ENCODE measurements around the gene PCSK2. TPM values are rescaled to one million over a fixed set of nuclear protein-coding genes. Genes with fewer than 3 reads are reported as not detected.

The PCSK2 gene
- polyA plus RNA-seq, 1 donor from 2014 or later: 27.9 TPM

GRCh38 chr20:17480696-17481095 is 253.9 kb downstream of the PCSK2 start:
- Histone ChIP-seq H3F3A (ENCODE audit: insufficient read depth, low read length, poor library complexity, severe bottlenecking) (no peaks in the 10 kb centered on the region), H3K9ac (ENCODE audit: low read length) (no peak overlapping the region), H3K9me3 (ENCODE audit: low read length) (no peaks in the 10 kb centered on the region), H3K79me2 (replicated peaks; ENCODE audit: insufficient read depth, low read length) (no peaks in the 10 kb centered on the region), H3K4me3 (ENCODE audit: low read length) (no peak overlapping the region), H3K9me2 (ENCODE audit: insufficient read depth, low read length) (no peaks in the 10 kb centered on the region), H3K27me3 (ENCODE audit: insufficient read depth, low read depth, low read length) (no peaks in the 10 kb centered on the region), H3K4me2 (ENCODE audit: low read length) (no peak overlapping the region), H3K27ac (ENCODE audit: low read length) (no peak overlapping the region), H2AFZ (ENCODE audit: low read depth, low read length) (no peak overlapping the region), H4K20me1 (ENCODE audit: insufficient read depth) (no peaks in the 10 kb centered on the region), H3K36me3 (ENCODE audit: insufficient read depth, low read length) (no peaks in the 10 kb centered on the region)
- no peak for TF ChIP-seq SMC3 (conservative IDR thresholded peaks at IDR 0.05; ENCODE audit: poor library complexity)
- TF ChIP-seq EP300 (conservative IDR thresholded peaks at IDR 0.05; ENCODE audit: poor library complexity, severe bottlenecking): no peak
- TF ChIP-seq, protein P1, sequence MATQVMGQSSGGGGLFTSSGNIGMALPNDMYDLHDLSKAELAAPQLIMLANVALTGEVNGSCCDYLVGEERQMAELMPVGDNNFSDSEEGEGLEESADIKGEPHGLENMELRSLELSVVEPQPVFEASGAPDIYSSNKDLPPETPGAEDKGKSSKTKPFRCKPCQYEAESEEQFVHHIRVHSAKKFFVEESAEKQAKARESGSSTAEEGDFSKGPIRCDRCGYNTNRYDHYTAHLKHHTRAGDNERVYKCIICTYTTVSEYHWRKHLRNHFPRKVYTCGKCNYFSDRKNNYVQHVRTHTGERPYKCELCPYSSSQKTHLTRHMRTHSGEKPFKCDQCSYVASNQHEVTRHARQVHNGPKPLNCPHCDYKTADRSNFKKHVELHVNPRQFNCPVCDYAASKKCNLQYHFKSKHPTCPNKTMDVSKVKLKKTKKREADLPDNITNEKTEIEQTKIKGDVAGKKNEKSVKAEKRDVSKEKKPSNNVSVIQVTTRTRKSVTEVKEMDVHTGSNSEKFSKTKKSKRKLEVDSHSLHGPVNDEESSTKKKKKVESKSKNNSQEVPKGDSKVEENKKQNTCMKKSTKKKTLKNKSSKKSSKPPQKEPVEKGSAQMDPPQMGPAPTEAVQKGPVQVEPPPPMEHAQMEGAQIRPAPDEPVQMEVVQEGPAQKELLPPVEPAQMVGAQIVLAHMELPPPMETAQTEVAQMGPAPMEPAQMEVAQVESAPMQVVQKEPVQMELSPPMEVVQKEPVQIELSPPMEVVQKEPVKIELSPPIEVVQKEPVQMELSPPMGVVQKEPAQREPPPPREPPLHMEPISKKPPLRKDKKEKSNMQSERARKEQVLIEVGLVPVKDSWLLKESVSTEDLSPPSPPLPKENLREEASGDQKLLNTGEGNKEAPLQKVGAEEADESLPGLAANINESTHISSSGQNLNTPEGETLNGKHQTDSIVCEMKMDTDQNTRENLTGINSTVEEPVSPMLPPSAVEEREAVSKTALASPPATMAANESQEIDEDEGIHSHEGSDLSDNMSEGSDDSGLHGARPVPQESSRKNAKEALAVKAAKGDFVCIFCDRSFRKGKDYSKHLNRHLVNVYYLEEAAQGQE (IDR thresholded peaks at IDR 0.05; ENCODE audit: borderline replicate concordance): no peak
- no peak for TF ChIP-seq POLR2AphosphoS5 (IDR thresholded peaks at IDR 0.05)
- no peak for TF ChIP-seq MXI1 (conservative IDR thresholded peaks at IDR 0.05; ENCODE audit: poor library complexity, severe bottlenecking)
- TF ChIP-seq RAD21 (conservative IDR thresholded peaks at IDR 0.05): no peak
- TF ChIP-seq TAF1 (IDR thresholded peaks at IDR 0.05; ENCODE audit: low read depth): no peak
- no peak for TF ChIP-seq EZH2 (IDR thresholded peaks at IDR 0.05; ENCODE audit: borderline replicate concordance, insufficient read depth, low read length, poor library complexity, severe bottlenecking)
- TF ChIP-seq, protein P2, sequence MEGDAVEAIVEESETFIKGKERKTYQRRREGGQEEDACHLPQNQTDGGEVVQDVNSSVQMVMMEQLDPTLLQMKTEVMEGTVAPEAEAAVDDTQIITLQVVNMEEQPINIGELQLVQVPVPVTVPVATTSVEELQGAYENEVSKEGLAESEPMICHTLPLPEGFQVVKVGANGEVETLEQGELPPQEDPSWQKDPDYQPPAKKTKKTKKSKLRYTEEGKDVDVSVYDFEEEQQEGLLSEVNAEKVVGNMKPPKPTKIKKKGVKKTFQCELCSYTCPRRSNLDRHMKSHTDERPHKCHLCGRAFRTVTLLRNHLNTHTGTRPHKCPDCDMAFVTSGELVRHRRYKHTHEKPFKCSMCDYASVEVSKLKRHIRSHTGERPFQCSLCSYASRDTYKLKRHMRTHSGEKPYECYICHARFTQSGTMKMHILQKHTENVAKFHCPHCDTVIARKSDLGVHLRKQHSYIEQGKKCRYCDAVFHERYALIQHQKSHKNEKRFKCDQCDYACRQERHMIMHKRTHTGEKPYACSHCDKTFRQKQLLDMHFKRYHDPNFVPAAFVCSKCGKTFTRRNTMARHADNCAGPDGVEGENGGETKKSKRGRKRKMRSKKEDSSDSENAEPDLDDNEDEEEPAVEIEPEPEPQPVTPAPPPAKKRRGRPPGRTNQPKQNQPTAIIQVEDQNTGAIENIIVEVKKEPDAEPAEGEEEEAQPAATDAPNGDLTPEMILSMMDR (IDR thresholded peaks at IDR 0.05; ENCODE audit: poor library complexity, severe bottlenecking): no peak

DNA sequence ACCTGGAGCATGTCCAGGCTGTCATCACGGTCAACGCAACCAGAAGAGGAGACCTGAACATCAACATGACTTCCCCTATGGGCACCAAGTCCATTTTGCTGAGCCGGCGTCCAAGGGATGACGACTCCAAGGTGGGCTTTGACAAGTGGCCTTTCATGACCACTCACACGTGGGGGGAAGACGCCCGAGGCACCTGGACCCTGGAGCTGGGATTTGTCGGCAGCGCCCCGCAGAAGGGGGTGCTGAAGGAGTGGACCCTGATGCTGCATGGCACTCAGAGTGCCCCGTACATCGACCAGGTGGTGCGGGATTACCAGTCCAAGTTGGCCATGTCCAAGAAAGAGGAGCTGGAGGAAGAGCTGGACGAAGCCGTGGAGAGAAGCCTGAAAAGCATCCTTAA is 254.8 kb downstream of the PCSK2 start:
- Histone ChIP-seq H3K9ac (ENCODE audit: low read length) (no peak overlapping the region), H3K4me2 (ENCODE audit: low read length) (no peak overlapping the region), H3K9me3 (ENCODE audit: low read length) (no peaks in the 10 kb centered on the region), H3F3A (ENCODE audit: insufficient read depth, low read length, poor library complexity, severe bottlenecking) (no peaks in the 10 kb centered on the region), H3K79me2 (replicated peaks; ENCODE audit: insufficient read depth, low read length) (no peaks in the 10 kb centered on the region), H4K20me1 (ENCODE audit: insufficient read depth) (no peaks in the 10 kb centered on the region), H3K4me3 (ENCODE audit: low read length) (no peak overlapping the region), H2AFZ (ENCODE audit: low read depth, low read length) (no peak overlapping the region), H3K9me2 (ENCODE audit: insufficient read depth, low read length) (no peaks in the 10 kb centered on the region), H3K27ac (ENCODE audit: low read length) (no peak overlapping the region), H3K36me3 (ENCODE audit: insufficient read depth, low read length) (no peaks in the 10 kb centered on the region), H3K27me3 (ENCODE audit: insufficient read depth, low read depth, low read length) (no peaks in the 10 kb centered on the region)
- TF ChIP-seq, protein P1 (IDR thresholded peaks at IDR 0.05; ENCODE audit: borderline replicate concordance): no peak
- no peak for TF ChIP-seq EZH2 (IDR thresholded peaks at IDR 0.05; ENCODE audit: borderline replicate concordance, insufficient read depth, low read length, poor library complexity, severe bottlenecking)
- no peak for TF ChIP-seq MXI1 (conservative IDR thresholded peaks at IDR 0.05; ENCODE audit: poor library complexity, severe bottlenecking)
- TF ChIP-seq SMC3 (conservative IDR thresholded peaks at IDR 0.05; ENCODE audit: poor library complexity): no peak
- TF ChIP-seq RAD21 (conservative IDR thresholded peaks at IDR 0.05): no peak
- no peak for TF ChIP-seq POLR2AphosphoS5 (IDR thresholded peaks at IDR 0.05)
- TF ChIP-seq EP300 (conservative IDR thresholded peaks at IDR 0.05; ENCODE audit: poor library complexity, severe bottlenecking): no peak
- TF ChIP-seq, protein P2 (IDR thresholded peaks at IDR 0.05; ENCODE audit: poor library complexity, severe bottlenecking): no peak
- no peak for TF ChIP-seq TAF1 (IDR thresholded peaks at IDR 0.05; ENCODE audit: low read depth)
